ENCODE data around the gene FBXO15.

DNA sequence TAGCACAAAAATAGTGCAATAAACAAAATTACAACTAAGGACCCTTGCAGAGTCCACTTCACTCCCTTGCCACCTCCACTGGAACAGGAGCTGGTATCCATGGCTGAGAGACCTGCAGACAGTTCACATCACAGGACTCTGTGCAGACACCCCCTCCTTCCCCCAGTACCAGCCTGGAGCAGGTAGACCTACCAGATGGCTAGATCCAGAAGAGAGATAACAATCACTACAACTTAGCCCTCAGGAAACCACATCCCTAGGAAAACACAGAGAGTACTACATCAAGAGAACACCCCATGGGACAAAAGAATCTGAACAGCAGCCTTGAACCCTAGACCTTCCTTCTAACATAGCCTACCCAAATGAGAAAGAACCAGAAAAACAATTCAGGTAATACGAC lies 49.8 kb downstream of the FBXO15 start:
- TF ChIP-seq, protein P1, sequence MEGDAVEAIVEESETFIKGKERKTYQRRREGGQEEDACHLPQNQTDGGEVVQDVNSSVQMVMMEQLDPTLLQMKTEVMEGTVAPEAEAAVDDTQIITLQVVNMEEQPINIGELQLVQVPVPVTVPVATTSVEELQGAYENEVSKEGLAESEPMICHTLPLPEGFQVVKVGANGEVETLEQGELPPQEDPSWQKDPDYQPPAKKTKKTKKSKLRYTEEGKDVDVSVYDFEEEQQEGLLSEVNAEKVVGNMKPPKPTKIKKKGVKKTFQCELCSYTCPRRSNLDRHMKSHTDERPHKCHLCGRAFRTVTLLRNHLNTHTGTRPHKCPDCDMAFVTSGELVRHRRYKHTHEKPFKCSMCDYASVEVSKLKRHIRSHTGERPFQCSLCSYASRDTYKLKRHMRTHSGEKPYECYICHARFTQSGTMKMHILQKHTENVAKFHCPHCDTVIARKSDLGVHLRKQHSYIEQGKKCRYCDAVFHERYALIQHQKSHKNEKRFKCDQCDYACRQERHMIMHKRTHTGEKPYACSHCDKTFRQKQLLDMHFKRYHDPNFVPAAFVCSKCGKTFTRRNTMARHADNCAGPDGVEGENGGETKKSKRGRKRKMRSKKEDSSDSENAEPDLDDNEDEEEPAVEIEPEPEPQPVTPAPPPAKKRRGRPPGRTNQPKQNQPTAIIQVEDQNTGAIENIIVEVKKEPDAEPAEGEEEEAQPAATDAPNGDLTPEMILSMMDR (IDR thresholded peaks at IDR 0.05): no peak
- no peak for TF ChIP-seq EP300 (IDR thresholded peaks at IDR 0.05)
- TF ChIP-seq POLR2A (IDR thresholded peaks at IDR 0.05): no peak
- no peak for TF ChIP-seq POLR2AphosphoS5 (IDR thresholded peaks at IDR 0.05)
